ENCODE data around the gene SPSB1. TPM values are rescaled to one million over a fixed set of nuclear protein-coding genes. Genes with fewer than 3 reads are reported as not detected.

Gene SPSB1
- total and polyA plus RNA-seq, 10 of the 15 experiments (the other 5 are each of a cell fraction or from before 2014, with no cell fraction given) = 0.02 to 2.0 (median 0.90) TPM; not detected in 1

DNA sequence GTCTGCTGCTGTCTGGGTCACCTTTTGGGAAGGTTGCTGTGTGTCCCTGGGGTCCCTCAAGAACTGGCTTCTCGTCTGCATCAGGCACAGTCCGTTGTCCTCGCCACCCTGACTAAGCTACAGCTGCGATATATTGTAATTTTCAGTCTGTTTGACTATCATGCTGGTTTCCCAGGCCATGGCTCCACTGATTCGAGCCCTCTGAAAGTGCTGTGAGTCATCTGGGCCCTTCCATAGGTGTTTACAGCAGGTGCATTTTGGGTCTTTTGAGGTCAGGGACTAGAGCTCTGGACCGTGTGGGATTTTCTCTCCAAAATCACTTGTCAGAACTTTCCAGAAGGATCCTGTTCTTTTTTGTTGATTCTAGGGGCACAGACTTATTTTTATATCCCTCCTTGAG lies 52.8 kb downstream of the SPSB1 start:
- H4K20me1 ChIP-seq (ENCODE audit: control insufficient read depth, insufficient read depth) = no peaks in the 10 kb centered on the region; the same call in 1 of the 2 replicates
- POLR2A ChIA-PET = no interaction called here
- CTCF ChIA-PET = no interaction called here
- FAIRE-seq (no peak), DNase-seq (ENCODE audit: low read depth, low spot score) (no peak), ATAC-seq (no peak)
- no peak overlapping the region for H3K4me2 ChIP-seq (ENCODE audit: control insufficient read depth, insufficient read depth)
- H2AFZ ChIP-seq (ENCODE audit: control insufficient read depth, low read depth, low read length) = no peak overlapping the region
- no peak overlapping the region for H3K9ac ChIP-seq (ENCODE audit: control insufficient read depth, insufficient read depth, low read length)
- RAD21 ChIA-PET (ENCODE audit: unreplicated experiment) = interaction anchor here (1.8 kb wide), 1 partner anchor 56 kb away, joined by 4 read pairs; no protein-coding TSS in a partner anchor
- WGBS (ENCODE audit: insufficient coverage, insufficient replicate concordance, low lambda C conversion rate, missing lambda C conversion rate) = 50% methylated on average over 6 of the region's 6 CpGs
- no peak overlapping the region for H3K4me3 ChIP-seq
- in situ Hi-C loops (cut with MboI) = no loop called here
- intact Hi-C loops (cut with micrococcal nuclease; ENCODE audit: unreplicated experiment) = no loop called here
- SMC1A ChIA-PET (ENCODE audit: uncharacterized antibody, unreplicated experiment) = no interaction called here
- no peak overlapping the region for H3K27ac ChIP-seq (ENCODE audit: control insufficient read depth, insufficient read depth)
- no peaks in the 10 kb centered on the region; a peak in 1 of 4 replicates for H3K27me3 ChIP-seq (replicated peaks in 1 of 2; ENCODE audit: control insufficient read depth in 2 of 2, insufficient read depth in 2 of 2, low read length in 1 of 2)
- H3K9me3 ChIP-seq (replicated peaks; ENCODE audit: control insufficient read depth, insufficient read depth, low read length) = no peaks in the 10 kb centered on the region
- H3K79me2 ChIP-seq (ENCODE audit: control insufficient read depth, insufficient read depth, low read length) = no peaks in the 10 kb centered on the region
- no TSS peak for BruUV-seq (replicated peaks)
- TF ChIP-seq RBBP5 (conservative IDR thresholded peaks at IDR 0.05) = no peak
- no peak for TF ChIP-seq ETV6 (conservative IDR thresholded peaks at IDR 0.05 in 1 of 2, IDR thresholded peaks at IDR 0.05 in 1 of 2; ENCODE audit: borderline replicate concordance in 1 of 2, low read depth in 1 of 2)
- no peak for TF ChIP-seq CEBPB (IDR thresholded peaks at IDR 0.05; ENCODE audit: borderline replicate concordance in 1 of 2, low read depth in 2 of 2, low read length in 2 of 2)
- TF ChIP-seq CHD2 (IDR thresholded peaks at IDR 0.05; ENCODE audit: borderline replicate concordance, low read depth, low read length) = no peak
- TF ChIP-seq CREB1 (IDR thresholded peaks at IDR 0.05; ENCODE audit: low read depth) = no peak
- TF ChIP-seq BRCA1 (IDR thresholded peaks at IDR 0.05; ENCODE audit: low read depth, low read length) = no peak
- TF ChIP-seq HDAC6 (IDR thresholded peaks at IDR 0.05; ENCODE audit: unreplicated experiment) = no peak
- TF ChIP-seq DPF2 (IDR thresholded peaks at IDR 0.05) = no peak
- no peak for TF ChIP-seq BMI1 (IDR thresholded peaks at IDR 0.05; ENCODE audit: borderline replicate concordance)
- no peak for TF ChIP-seq TBL1XR1 (IDR thresholded peaks at IDR 0.05; ENCODE audit: low read depth, low read length)
- TF ChIP-seq, protein P1, sequence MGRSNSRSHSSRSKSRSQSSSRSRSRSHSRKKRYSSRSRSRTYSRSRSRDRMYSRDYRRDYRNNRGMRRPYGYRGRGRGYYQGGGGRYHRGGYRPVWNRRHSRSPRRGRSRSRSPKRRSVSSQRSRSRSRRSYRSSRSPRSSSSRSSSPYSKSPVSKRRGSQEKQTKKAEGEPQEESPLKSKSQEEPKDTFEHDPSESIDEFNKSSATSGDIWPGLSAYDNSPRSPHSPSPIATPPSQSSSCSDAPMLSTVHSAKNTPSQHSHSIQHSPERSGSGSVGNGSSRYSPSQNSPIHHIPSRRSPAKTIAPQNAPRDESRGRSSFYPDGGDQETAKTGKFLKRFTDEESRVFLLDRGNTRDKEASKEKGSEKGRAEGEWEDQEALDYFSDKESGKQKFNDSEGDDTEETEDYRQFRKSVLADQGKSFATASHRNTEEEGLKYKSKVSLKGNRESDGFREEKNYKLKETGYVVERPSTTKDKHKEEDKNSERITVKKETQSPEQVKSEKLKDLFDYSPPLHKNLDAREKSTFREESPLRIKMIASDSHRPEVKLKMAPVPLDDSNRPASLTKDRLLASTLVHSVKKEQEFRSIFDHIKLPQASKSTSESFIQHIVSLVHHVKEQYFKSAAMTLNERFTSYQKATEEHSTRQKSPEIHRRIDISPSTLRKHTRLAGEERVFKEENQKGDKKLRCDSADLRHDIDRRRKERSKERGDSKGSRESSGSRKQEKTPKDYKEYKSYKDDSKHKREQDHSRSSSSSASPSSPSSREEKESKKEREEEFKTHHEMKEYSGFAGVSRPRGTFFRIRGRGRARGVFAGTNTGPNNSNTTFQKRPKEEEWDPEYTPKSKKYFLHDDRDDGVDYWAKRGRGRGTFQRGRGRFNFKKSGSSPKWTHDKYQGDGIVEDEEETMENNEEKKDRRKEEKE (IDR thresholded peaks at IDR 0.05) = no peak
- TF ChIP-seq LARP7 (IDR thresholded peaks at IDR 0.05) = no peak
- TF ChIP-seq MXI1 (IDR thresholded peaks at IDR 0.05; ENCODE audit: low read depth, low read length) = no peak
- no peak for TF ChIP-seq MLLT1 (IDR thresholded peaks at IDR 0.05)
- TF ChIP-seq NR2F1 (conservative IDR thresholded peaks at IDR 0.05) = no peak
- no peak for TF ChIP-seq GABPA (IDR thresholded peaks at IDR 0.05; ENCODE audit: low read depth)
- no peak for TF ChIP-seq SKIL (IDR thresholded peaks at IDR 0.05; ENCODE audit: low read depth, poor library complexity, severe bottlenecking)
- H3K36me3 ChIP-seq (ENCODE audit: control insufficient read depth in 2 of 2, insufficient read depth in 2 of 2, low read length in 1 of 2) = no peaks in the 10 kb centered on the region
- H3K4me1 ChIP-seq (ENCODE audit: control insufficient read depth, insufficient read depth, low read length) = no peaks in the 10 kb centered on the region

All from GM12878 (cell line).